ENCODE data around the gene ARHGEF7.

The ARHGEF7 gene

DNA sequence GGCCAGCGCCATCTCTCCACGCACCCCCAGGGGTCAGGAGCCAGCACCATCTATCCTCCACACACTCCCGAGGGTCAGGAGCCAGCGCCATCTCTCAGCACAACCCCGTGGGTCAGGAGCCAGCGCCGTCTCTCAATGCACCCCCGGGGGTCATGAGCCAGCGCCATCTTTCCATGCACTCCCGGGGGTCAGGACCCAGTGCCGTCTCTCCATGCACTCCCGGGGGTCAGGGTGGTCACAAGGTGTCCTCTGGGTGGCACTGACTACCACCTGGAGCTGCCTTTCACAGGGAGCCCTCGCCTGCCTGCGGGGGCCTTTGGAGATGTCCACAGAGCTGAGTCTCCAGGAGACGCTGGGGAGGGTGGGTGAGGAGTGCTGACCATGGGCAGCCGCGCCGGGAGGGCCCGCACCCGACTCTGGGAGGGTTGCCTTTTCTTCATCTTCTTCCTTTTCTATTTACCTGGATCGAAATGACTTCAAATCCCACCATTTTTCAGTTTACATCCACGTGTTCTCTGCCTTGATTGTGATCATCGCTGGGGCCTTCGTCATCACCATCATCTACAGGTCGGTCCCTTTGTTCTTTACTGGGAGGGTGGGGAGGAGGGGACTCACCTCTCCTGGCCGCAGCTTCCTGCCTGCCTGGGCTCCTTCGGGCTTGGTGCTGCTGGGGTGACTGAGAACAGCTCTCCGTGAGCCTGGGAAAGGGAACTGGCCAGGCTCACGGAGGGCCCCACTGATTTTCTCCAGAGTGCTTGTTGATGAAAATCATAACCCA, 224.4 kb downstream of the ARHGEF7 start:
- no peak overlapping the region for H3K4me3 ChIP-seq (replicated peaks in 1 of 2; ENCODE audit: low read depth in 2 of 2, low read length in 2 of 2)
- no peak for DNase-seq (ENCODE audit: low read depth in 2 of 2)
- TF ChIP-seq CTCF (IDR thresholded peaks at IDR 0.05; ENCODE audit: low read depth, low read length): no peak

DNA sequence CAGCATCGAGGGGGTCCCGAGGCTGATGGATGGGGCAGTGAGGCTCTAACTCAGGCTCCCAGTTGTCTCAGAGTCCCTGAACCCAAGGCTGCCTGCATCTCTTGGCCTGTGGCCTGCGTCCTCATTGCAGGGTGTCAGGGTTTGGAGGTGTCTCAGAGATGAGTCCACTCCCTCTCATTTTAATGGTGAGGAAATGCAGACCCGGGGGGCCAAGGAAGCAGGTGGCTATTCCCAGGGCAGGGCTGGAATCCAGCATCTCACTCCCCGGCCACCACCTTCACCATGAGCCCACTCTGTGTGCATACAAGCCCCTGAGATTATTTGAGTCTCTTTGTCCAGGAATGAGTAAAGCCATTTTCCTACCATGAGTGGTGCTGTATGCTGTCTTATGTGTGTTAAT, 226.8 kb downstream of the ARHGEF7 start:
- no peak for DNase-seq (ENCODE audit: low read depth in 2 of 2)
- TF ChIP-seq CTCF (IDR thresholded peaks at IDR 0.05; ENCODE audit: low read depth, low read length): no peak
- no peak overlapping the region for H3K4me3 ChIP-seq (replicated peaks in 1 of 2; ENCODE audit: low read depth in 2 of 2, low read length in 2 of 2)

GRCh38 chr13:111342721-111343120, 227.6 kb downstream of the ARHGEF7 start:
- DNase-seq (ENCODE audit: low read depth in 2 of 2): no peak
- TF ChIP-seq CTCF (IDR thresholded peaks at IDR 0.05; ENCODE audit: low read depth, low read length): no peak
- H3K4me3 ChIP-seq (replicated peaks in 1 of 2; ENCODE audit: low read depth in 2 of 2, low read length in 2 of 2): no peak overlapping the region

- DNase-seq (ENCODE audit: low read depth in 2 of 2): no peak
- no peak for TF ChIP-seq CTCF (IDR thresholded peaks at IDR 0.05; ENCODE audit: low read depth, low read length)
- no peak overlapping the region for H3K4me3 ChIP-seq (replicated peaks in 1 of 2; ENCODE audit: low read depth in 2 of 2, low read length in 2 of 2)
Observed at GRCh38 chr13:111343186-111343805, 228.2 kb downstream of the ARHGEF7 start.

DNA sequence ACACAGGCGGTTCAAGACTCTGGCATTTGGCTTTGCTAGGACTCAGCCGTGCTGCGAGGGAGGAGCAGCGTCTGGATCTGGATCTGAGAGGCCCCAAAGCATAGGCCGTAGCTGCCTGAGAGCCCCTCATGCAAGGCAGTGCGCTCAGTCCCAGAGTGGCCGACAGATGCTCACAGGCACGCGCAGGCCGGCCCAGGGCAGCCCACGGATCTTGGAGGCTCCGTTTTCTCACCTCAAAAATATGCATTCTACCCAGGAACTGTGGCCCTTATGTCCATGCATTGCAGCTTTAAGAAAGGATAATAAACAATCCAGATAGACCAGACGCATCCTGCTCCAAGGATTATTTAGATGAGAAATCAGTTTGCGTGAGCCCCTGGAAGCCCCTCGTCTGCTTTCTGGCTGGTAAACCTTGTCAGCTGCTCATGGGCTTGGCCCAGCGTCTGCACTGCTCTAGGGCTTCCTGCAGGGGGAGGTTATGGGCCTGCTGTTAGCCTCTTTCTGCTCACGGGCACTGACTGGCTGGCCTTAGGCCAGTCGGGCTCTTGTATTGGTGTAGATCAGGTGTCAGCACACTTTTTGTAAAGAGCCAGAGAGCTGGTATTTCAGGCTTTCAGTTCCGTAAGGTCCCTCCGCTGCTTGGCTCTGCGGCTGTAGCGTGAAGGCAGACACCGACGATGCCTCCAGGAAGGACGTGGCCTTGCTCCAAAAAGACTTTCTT, 229.5 kb downstream of the ARHGEF7 start:
- DNase-seq (ENCODE audit: low read depth in 2 of 2): peak; percentile 10 to 29
- peak; percentile 32 for TF ChIP-seq CTCF (IDR thresholded peaks at IDR 0.05; ENCODE audit: low read depth, low read length)
- H3K4me3 ChIP-seq (replicated peaks in 1 of 2; ENCODE audit: low read depth in 2 of 2, low read length in 2 of 2): no peak overlapping the region

GRCh38 chr13:111345682-111346081, 230.6 kb downstream of the ARHGEF7 start:
- no peak overlapping the region for H3K4me3 ChIP-seq (replicated peaks in 1 of 2; ENCODE audit: low read depth in 2 of 2, low read length in 2 of 2)
- TF ChIP-seq CTCF (IDR thresholded peaks at IDR 0.05; ENCODE audit: low read depth, low read length): no peak
- no peak for DNase-seq (ENCODE audit: low read depth in 2 of 2)
